Stomach smooth muscle (tissue), 2 donors: Measurements from ENCODE around the gene SLC8B1.

Experiments used
- H3K27ac ChIP-seq: one replicate; pipeline ENCODE4 v1.7.0; 2013; ENCODE audit warnings: mild to moderate bottlenecking, low read length, inconsistent platforms
- H3K27me3 ChIP-seq, 2 donors: one replicate each; pipeline ENCODE4 v1.7.0; 2013; ENCODE audit warnings: low read length in 2 of 2; ENCODE audit not compliant: insufficient read depth in 2 of 2, control insufficient read depth in 1 of 2
- H3K36me3 ChIP-seq, 2 donors: one replicate each; pipeline ENCODE4 v1.7.0; 2013; ENCODE audit warnings: low read length in 2 of 2; ENCODE audit not compliant: control insufficient read depth in 2 of 2, insufficient read depth in 2 of 2
- H3K4me1 ChIP-seq: one replicate; pipeline ENCODE4 v1.7.0; 2013; ENCODE audit warnings: low read length; ENCODE audit not compliant: control insufficient read depth, insufficient read depth
- H3K4me3 ChIP-seq, 2 donors: one replicate each; pipeline ENCODE4 v1.7.0; 2013; ENCODE audit warnings: low read length in 2 of 2
- H3K9ac ChIP-seq, 2 donors: one replicate each; pipeline ENCODE4 v1.7.0; 2013; ENCODE audit warnings: low read length in 2 of 2, mild to moderate bottlenecking in 1 of 2
- H3K9me3 ChIP-seq, 2 donors: one replicate each; pipeline ENCODE4 v1.7.0; 2013; ENCODE audit warnings: low read length in 2 of 2; ENCODE audit not compliant: control insufficient read depth in 2 of 2
- donor health status: healthy.
- donor health status: Pancreatic carcinoma.

The SLC8B1 gene

DNA sequence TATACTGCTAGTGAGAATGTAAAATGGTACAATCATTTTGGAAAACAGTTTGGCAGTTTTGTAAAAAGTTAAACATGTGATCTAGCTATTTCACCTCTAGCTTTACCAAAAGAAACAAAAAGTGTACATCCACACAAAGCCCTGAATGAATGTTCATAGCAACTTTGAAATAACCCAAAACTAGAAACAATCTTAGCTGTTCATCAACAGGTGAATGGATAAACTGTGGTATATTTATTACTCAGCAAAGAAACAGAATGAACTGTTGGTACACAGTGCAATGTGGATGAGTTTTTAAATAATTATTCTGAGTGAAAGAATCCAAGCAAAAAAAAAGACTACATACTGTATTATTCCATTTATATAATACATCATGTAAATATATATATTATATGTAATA is 77.3 kb downstream of the SLC8B1 start:
- H3K27me3 ChIP-seq, result no peaks in the 10 kb centered on the region
- peaks cover 0 to 2% of the 10 kb centered on the region in 2 donors for H3K9me3 ChIP-seq
- no peak overlapping the region for H3K4me3 ChIP-seq
- H3K9ac ChIP-seq, result no peak overlapping the region
- peaks cover 18% of the 10 kb centered on the region for H3K4me1 ChIP-seq
- peaks cover 0 to 8% of the 10 kb centered on the region in 2 donors for H3K36me3 ChIP-seq
- H3K27ac ChIP-seq, result no peak overlapping the region

GRCh38 chr12:113254298-113254697 is 80.6 kb downstream of the SLC8B1 start:
- peaks cover 6% of the 10 kb centered on the region for H3K4me1 ChIP-seq
- H3K36me3 ChIP-seq, result peaks cover 4 to 15% of the 10 kb centered on the region in 2 donors
- H3K27me3 ChIP-seq, result no peaks in the 10 kb centered on the region
- H3K9ac ChIP-seq, result no peak overlapping the region
- no peak overlapping the region for H3K4me3 ChIP-seq
- no peak overlapping the region for H3K27ac ChIP-seq
- peaks cover 0 to 2% of the 10 kb centered on the region in 2 donors for H3K9me3 ChIP-seq

- H3K27me3 ChIP-seq, result no peaks in the 10 kb centered on the region
- H3K9ac ChIP-seq, result no peak overlapping the region
- H3K4me1 ChIP-seq, result peaks cover 2% of the 10 kb centered on the region
- no peak overlapping the region for H3K4me3 ChIP-seq
- peaks cover 4 to 15% of the 10 kb centered on the region in 2 donors for H3K36me3 ChIP-seq
- peaks cover 0 to 2% of the 10 kb centered on the region in 2 donors for H3K9me3 ChIP-seq
- H3K27ac ChIP-seq, result no peak overlapping the region
Observed at GRCh38 chr12:113253532-113254285, 81.2 kb downstream of the SLC8B1 start.

DNA sequence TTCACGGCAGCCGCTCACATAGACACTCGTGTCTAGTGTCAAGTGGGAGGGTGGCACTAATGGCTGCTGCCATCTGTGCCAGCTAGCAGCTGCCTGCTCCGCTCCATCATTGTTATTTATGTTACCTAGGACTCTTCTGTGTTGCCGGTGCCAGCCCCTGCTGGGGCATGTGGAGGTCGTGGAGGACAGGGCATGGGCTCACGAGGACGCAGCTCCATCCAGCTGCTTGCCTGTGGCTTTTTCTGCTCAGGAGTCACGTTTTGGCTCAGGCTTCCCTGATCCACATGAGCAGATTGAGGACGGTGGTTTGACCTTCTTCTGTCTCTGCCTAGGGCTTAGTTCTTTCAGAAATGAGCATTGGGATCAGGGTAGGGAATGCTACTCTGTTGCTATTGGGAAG is 82.4 kb downstream of the SLC8B1 start:
- no peaks in the 10 kb centered on the region for H3K4me1 ChIP-seq
- H3K27me3 ChIP-seq, result no peaks in the 10 kb centered on the region
- H3K4me3 ChIP-seq, result no peak overlapping the region
- H3K27ac ChIP-seq, result no peak overlapping the region
- peaks cover 0 to 2% of the 10 kb centered on the region in 2 donors for H3K9me3 ChIP-seq
- no peak overlapping the region for H3K9ac ChIP-seq
- peaks cover 4 to 15% of the 10 kb centered on the region in 2 donors for H3K36me3 ChIP-seq

GRCh38 chr12:113251404-113252070 is 83.4 kb downstream of the SLC8B1 start:
- Histone ChIP-seq H3K4me1 (peaks cover 5% of the 10 kb centered on the region), H3K27ac (no peak overlapping the region), H3K9ac (no peak overlapping the region), H3K27me3 (no peaks in the 10 kb centered on the region), H3K4me3 (no peak overlapping the region), H3K36me3 (peaks cover 4 to 15% of the 10 kb centered on the region in 2 donors), H3K9me3 (peaks cover 0 to 2% of the 10 kb centered on the region in 2 donors)

GRCh38 chr12:113250045-113250444 is 84.9 kb downstream of the SLC8B1 start:
- Histone ChIP-seq H3K9me3 (peaks cover 0 to 2% of the 10 kb centered on the region in 2 donors), H3K27me3 (no peaks in the 10 kb centered on the region), H3K36me3 (peaks cover 4 to 15% of the 10 kb centered on the region in 2 donors), H3K9ac (no peak overlapping the region), H3K4me3 (no peak overlapping the region), H3K4me1 (peaks cover 18% of the 10 kb centered on the region), H3K27ac (no peak overlapping the region)

- Histone ChIP-seq H3K36me3 (peaks cover 4 to 15% of the 10 kb centered on the region in 2 donors), H3K27ac (no peak overlapping the region), H3K27me3 (no peaks in the 10 kb centered on the region), H3K4me3 (no peak overlapping the region), H3K4me1 (peaks cover 23% of the 10 kb centered on the region), H3K9me3 (peaks cover 0 to 2% of the 10 kb centered on the region in 2 donors), H3K9ac (no peak overlapping the region)
Observed at GRCh38 chr12:113249546-113249945, 85.4 kb downstream of the SLC8B1 start.

DNA sequence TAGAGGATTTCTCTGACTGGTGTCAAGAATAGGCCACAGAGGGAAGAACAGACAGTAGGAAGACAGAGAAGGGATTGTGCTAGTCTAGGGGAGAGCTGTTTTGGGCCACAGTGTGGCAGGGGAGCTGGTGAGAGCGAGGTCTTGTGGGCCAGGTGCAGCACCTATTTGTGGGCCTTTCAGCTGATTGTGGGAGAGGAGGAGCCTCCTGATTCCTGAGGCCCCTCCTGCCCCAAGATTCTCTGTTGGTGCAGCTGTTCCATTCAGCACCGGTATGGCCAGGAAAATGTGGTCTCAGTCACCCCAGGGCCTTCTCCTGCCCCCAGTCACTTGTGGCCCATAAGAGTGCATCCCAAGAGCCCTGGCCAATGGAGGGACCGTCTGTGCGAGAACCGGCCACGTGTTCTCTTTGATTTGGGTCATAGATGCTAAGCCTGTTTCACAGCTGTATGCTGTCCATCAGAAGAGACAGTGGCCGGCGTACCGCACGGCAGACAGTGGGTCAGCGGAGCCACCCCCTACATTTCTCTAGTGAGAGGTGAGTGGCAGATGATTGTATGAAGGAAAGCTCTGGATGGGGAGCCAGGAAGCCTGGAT is 86.0 kb downstream of the SLC8B1 start:
- Histone ChIP-seq H3K4me3 (no peak overlapping the region), H3K9ac (no peak overlapping the region), H3K27ac (no peak overlapping the region), H3K27me3 (no peaks in the 10 kb centered on the region), H3K36me3 (peaks cover 4 to 15% of the 10 kb centered on the region in 2 donors), H3K9me3 (peaks cover 0 to 2% of the 10 kb centered on the region in 2 donors), H3K4me1 (peaks cover 29% of the 10 kb centered on the region)
